ENCODE data around the gene GNG11. TPM values are rescaled to one million over a fixed set of nuclear protein-coding genes. Genes with fewer than 3 reads are reported as not detected.

The GNG11 gene
- total and polyA plus RNA-seq, 10 of the 15 experiments (the other 5 are each of a cell fraction or from before 2014, with no cell fraction given): 0.15 to 2.4 (median 0.84) TPM

DNA sequence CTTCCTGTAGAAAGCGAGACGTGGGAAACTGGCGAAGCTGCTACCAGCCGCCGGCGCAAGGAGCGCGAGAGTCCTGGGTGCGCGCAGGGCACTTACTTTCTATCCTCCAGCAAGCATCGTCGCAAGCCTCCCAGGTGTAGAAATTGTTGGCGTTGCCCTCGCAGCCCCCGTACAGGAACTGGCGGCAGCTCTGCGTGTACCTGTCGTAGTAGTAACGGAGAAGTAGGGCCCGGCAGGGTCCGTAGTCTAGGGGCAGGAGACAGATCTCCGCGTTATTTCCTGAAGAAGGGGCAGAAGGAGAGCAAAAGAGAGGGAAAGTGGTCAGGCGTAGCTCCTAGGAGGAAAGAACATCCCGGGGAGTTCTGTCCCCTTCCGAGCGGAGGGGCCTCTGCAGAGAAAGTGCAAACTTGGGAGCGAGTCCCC, 31.5 kb upstream of the GNG11 start:
- FAIRE-seq: no peak
- ChIA-PET POLR2A (no interaction called here), SMC1A (ENCODE audit: uncharacterized antibody, unreplicated experiment) (interaction anchor here (0.7 to 1.7 kb wide), 3 partner anchors 9 to 151 kb away, joined by 3 to 4 read pairs (median 3); no protein-coding TSS in a partner anchor), CTCF (interaction anchor here (1.2 to 4.3 kb wide), 2 partner anchors 13 to 16 kb away, joined by 4 to 13 read pairs; partner anchors contain the start of gene GNGT1), RAD21 (ENCODE audit: unreplicated experiment) (no interaction called here)
- WGBS (ENCODE audit: insufficient coverage, insufficient replicate concordance, low lambda C conversion rate, missing lambda C conversion rate): 21% methylated on average over 28 of the region's 28 CpGs
- no peak for DNase-seq (ENCODE audit: low read depth, low spot score)
- Histone ChIP-seq H3K4me2 (ENCODE audit: control insufficient read depth, insufficient read depth) (peak overlapping the region; percentile 68), H3K4me1 (ENCODE audit: control insufficient read depth, insufficient read depth, low read length) (no peaks in the 10 kb centered on the region), H3K9ac (ENCODE audit: control insufficient read depth, insufficient read depth, low read length) (no peak overlapping the region), H3K4me3 (peak overlapping the region; percentile 57), H4K20me1 (ENCODE audit: control insufficient read depth, insufficient read depth) (no peaks in the 10 kb centered on the region), H2AFZ (ENCODE audit: control insufficient read depth, low read depth, low read length) (peak overlapping the region; percentile 52), H3K27me3 (replicated peaks in 1 of 2; ENCODE audit: control insufficient read depth in 2 of 2, insufficient read depth in 2 of 2, low read length in 1 of 2) (peaks cover 0 to 12% of the 10 kb centered on the region in 2 experiments; a peak in 3 of 4 replicates), H3K9me3 (replicated peaks; ENCODE audit: control insufficient read depth, insufficient read depth, low read length) (no peaks in the 10 kb centered on the region), H3K36me3 (ENCODE audit: control insufficient read depth in 2 of 2, insufficient read depth in 2 of 2, low read length in 1 of 2) (no peaks in the 10 kb centered on the region), H3K79me2 (ENCODE audit: control insufficient read depth, insufficient read depth, low read length) (no peaks in the 10 kb centered on the region), H3K27ac (ENCODE audit: control insufficient read depth, insufficient read depth) (no peak overlapping the region)
- ATAC-seq: peak; percentile 71
- BruUV-seq (replicated peaks): no TSS peak
- intact Hi-C loops (cut with micrococcal nuclease; ENCODE audit: unreplicated experiment): no loop called here
- in situ Hi-C loops (cut with MboI): no loop called here
- TF ChIP-seq SIX5 (IDR thresholded peaks at IDR 0.05; ENCODE audit: low read depth, low read length, severe bottlenecking) (no peak), ZZZ3 (IDR thresholded peaks at IDR 0.05; ENCODE audit: control insufficient read depth, insufficient read length, low read depth) (no peak), ZNF207 (IDR thresholded peaks at IDR 0.05; ENCODE audit: borderline replicate concordance) (no peak), ZNF217 (IDR thresholded peaks at IDR 0.05) (no peak), PRDM15 (CRISPR knock-in tag; IDR thresholded peaks at IDR 0.05) (no peak), MEF2B (IDR thresholded peaks at IDR 0.05; ENCODE audit: partially characterized antibody, poor library complexity, severe bottlenecking) (no peak), STAT3 (IDR thresholded peaks at IDR 0.05; ENCODE audit: low read depth, low read length) (no peak), RUNX3 (IDR thresholded peaks at IDR 0.05; ENCODE audit: low read length) (no peak), USF2 (IDR thresholded peaks at IDR 0.05; ENCODE audit: borderline replicate concordance, low read depth, low read length) (no peak), ATF7 (IDR thresholded peaks at IDR 0.05; ENCODE audit: low read depth) (no peak), ZBTB4 (CRISPR knock-in tag; IDR thresholded peaks at IDR 0.05) (no peak), STAT1 (conservative IDR thresholded peaks at IDR 0.05) (no peak), ZNF24 (IDR thresholded peaks at IDR 0.05) (no peak)
- TF ChIP-seq, protein P1, sequence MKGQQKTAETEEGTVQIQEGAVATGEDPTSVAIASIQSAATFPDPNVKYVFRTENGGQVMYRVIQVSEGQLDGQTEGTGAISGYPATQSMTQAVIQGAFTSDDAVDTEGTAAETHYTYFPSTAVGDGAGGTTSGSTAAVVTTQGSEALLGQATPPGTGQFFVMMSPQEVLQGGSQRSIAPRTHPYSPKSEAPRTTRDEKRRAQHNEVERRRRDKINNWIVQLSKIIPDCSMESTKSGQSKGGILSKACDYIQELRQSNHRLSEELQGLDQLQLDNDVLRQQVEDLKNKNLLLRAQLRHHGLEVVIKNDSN (IDR thresholded peaks at IDR 0.05; ENCODE audit: borderline replicate concordance, extremely low read length, insufficient read depth, low read depth, low read length): no peak

Data from GM12878 (cell line).